ENCODE results near the gene TMTC3. TPM values are rescaled to one million over a fixed set of nuclear protein-coding genes. Genes with fewer than 3 reads are reported as not detected.

TMTC3 gene
- polyA plus RNA-seq, 1 donor, result 17.7 TPM

- H3K9me3 ChIP-seq (ENCODE audit: control insufficient read depth, low read depth, low read length), result no peaks in the 10 kb centered on the region
- no peak for DNase-seq
- no peak overlapping the region for H3K4me3 ChIP-seq (ENCODE audit: low read length)
- no peaks in the 10 kb centered on the region for H3K4me1 ChIP-seq (ENCODE audit: control insufficient read depth, insufficient read depth, low read length)
- no peaks in the 10 kb centered on the region for H3K27me3 ChIP-seq (ENCODE audit: control insufficient read depth, insufficient read depth, low read length)
- H3K36me3 ChIP-seq (ENCODE audit: control insufficient read depth, insufficient read depth, low read length), result peaks cover 16% of the 10 kb centered on the region
- no peak overlapping the region for H3K27ac ChIP-seq (ENCODE audit: low read length)
- WGBS (ENCODE audit: insufficient coverage, low lambda C conversion rate), result no CpG with 5 or more reads among the region's 1 CpG
Measured at GRCh38 chr12:88156075-88156654, 14.1 kb downstream of the TMTC3 start.

- H3K9me3 ChIP-seq (ENCODE audit: control insufficient read depth, low read depth, low read length), result no peaks in the 10 kb centered on the region
- 100% methylated on average over 1 of the region's 2 CpGs for WGBS (ENCODE audit: insufficient coverage, low lambda C conversion rate)
- no peak overlapping the region for H3K4me3 ChIP-seq (ENCODE audit: low read length)
- H3K27ac ChIP-seq (ENCODE audit: low read length), result no peak overlapping the region
- peaks cover 18% of the 10 kb centered on the region for H3K36me3 ChIP-seq (ENCODE audit: control insufficient read depth, insufficient read depth, low read length)
- H3K4me1 ChIP-seq (ENCODE audit: control insufficient read depth, insufficient read depth, low read length), result no peaks in the 10 kb centered on the region
- H3K27me3 ChIP-seq (ENCODE audit: control insufficient read depth, insufficient read depth, low read length), result no peaks in the 10 kb centered on the region
- no peak for DNase-seq
Measured at GRCh38 chr12:88163371-88163770, 21.3 kb downstream of the TMTC3 start.

DNA sequence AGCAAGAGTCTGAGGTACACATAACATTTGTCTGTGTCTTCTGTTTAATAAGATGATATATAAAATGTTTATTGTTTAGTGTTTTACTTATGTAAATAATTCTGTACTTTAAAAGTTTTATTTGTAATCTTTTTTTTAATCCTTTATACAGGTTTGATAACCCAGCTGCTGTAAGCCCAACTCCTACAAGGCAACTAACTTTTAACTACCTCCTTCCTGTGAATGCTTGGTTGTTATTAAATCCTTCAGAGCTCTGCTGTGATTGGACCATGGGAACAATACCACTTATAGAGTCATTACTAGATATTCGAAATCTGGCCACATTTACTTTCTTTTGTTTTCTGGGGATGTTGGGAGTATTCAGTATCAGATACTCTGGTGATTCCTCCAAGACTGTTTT lies 24.1 kb downstream of the TMTC3 start:
- no peaks in the 10 kb centered on the region for H3K9me3 ChIP-seq (ENCODE audit: control insufficient read depth, low read depth, low read length)
- peaks cover 20% of the 10 kb centered on the region for H3K36me3 ChIP-seq (ENCODE audit: control insufficient read depth, insufficient read depth, low read length)

DNA sequence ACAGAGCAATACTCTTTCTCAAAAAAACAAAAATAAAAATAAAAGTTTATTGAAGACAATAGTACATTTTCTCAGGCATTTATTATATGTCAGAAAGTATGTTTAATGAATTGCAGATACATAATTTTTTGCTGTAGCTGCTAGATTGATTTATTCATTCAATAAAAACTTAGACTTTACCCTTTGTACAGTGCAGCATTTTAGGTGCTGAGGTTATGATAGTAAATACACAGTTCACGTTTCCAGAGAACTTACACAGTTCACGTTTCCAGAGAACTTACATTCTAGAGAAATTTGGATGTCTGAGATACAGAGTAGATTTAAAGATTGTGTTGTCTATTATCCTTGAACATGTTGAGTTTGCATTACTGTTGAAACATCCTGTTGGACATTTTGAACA lies 25.3 kb downstream of the TMTC3 start:
- Histone ChIP-seq H3K27ac (ENCODE audit: low read length) (peak overlapping the region; percentile 39), H3K4me3 (ENCODE audit: low read length) (no peak overlapping the region), H3K9me3 (ENCODE audit: control insufficient read depth, low read depth, low read length) (no peaks in the 10 kb centered on the region), H3K36me3 (ENCODE audit: control insufficient read depth, insufficient read depth, low read length) (peaks cover 23% of the 10 kb centered on the region), H3K4me1 (ENCODE audit: control insufficient read depth, insufficient read depth, low read length) (no peaks in the 10 kb centered on the region), H3K27me3 (ENCODE audit: control insufficient read depth, insufficient read depth, low read length) (no peaks in the 10 kb centered on the region)
- peak in 1 of 2 donors; percentile 55 for DNase-seq
- 17% methylated on average over 1 of the region's 2 CpGs for WGBS (ENCODE audit: insufficient coverage, low lambda C conversion rate)

More for the DNA sequence above, 24.1 kb downstream of the TMTC3 start:
- WGBS (ENCODE audit: insufficient coverage, low lambda C conversion rate), result 100% methylated on average over 1 of the region's 1 CpG
- Histone ChIP-seq H3K4me3 (ENCODE audit: low read length) (no peak overlapping the region), H3K27me3 (ENCODE audit: control insufficient read depth, insufficient read depth, low read length) (no peaks in the 10 kb centered on the region), H3K4me1 (ENCODE audit: control insufficient read depth, insufficient read depth, low read length) (no peaks in the 10 kb centered on the region), H3K27ac (ENCODE audit: low read length) (no peak overlapping the region)
- DNase-seq, result no peak

DNA sequence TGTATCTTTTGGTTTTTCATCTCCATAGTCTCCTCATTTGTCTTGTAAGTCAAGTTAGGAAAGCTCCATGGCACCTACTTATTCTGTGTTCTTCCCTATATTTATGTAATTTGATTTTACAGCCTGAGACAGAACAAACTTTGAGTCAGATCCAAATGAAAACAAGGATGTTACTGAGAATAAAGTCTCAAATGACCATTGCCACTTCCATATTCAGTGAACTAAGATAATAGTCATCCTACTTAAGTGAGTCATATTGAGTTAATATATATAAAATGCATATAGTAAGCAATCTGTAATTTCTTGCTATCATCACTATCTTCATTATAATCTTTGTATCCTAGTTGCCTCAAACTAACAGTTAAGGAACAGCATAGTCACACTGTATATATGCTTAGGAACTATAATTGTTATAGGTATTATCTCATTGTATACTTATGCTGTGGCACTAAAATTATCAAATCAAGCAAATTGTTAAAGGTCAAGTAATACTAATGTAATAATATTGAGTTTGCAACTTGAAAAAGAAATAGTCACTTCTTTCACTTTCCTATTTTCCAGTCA lies 30.8 kb downstream of the TMTC3 start:
- Histone ChIP-seq H3K4me1 (ENCODE audit: control insufficient read depth, insufficient read depth, low read length) (no peaks in the 10 kb centered on the region), H3K36me3 (ENCODE audit: control insufficient read depth, insufficient read depth, low read length) (peaks cover 32% of the 10 kb centered on the region), H3K27ac (ENCODE audit: low read length) (no peak overlapping the region), H3K27me3 (ENCODE audit: control insufficient read depth, insufficient read depth, low read length) (no peaks in the 10 kb centered on the region), H3K9me3 (ENCODE audit: control insufficient read depth, low read depth, low read length) (no peaks in the 10 kb centered on the region), H3K4me3 (ENCODE audit: low read length) (no peak overlapping the region)
- DNase-seq, result no peak

DNA sequence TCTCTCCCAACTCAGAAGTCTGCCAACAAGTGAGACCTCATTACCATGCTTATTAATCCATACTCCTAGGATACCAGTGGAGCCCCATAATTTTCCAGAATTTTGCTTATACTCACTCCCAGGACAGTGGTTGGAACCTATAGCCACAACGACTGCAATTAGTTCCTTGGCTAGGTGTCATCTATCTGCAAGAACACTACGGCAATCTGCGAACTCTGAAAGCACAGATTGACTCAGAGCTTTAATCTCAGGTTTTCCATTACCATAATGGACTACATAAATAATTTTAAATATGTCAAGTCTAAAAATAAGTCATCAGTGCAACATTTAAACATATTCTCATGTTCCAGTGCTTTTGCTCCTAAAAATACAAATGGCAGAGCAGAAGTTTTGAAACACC lies 33.4 kb downstream of the TMTC3 start:
- Histone ChIP-seq H3K27ac (ENCODE audit: low read length) (no peak overlapping the region), H3K4me3 (ENCODE audit: low read length) (no peak overlapping the region), H3K36me3 (ENCODE audit: control insufficient read depth, insufficient read depth, low read length) (peaks cover 36% of the 10 kb centered on the region), H3K4me1 (ENCODE audit: control insufficient read depth, insufficient read depth, low read length) (peaks cover 8% of the 10 kb centered on the region), H3K27me3 (ENCODE audit: control insufficient read depth, insufficient read depth, low read length) (no peaks in the 10 kb centered on the region), H3K9me3 (ENCODE audit: control insufficient read depth, low read depth, low read length) (no peaks in the 10 kb centered on the region)
- DNase-seq, result no peak
- no CpG with 5 or more reads among the region's 3 CpGs for WGBS (ENCODE audit: insufficient coverage, low lambda C conversion rate)

DNA sequence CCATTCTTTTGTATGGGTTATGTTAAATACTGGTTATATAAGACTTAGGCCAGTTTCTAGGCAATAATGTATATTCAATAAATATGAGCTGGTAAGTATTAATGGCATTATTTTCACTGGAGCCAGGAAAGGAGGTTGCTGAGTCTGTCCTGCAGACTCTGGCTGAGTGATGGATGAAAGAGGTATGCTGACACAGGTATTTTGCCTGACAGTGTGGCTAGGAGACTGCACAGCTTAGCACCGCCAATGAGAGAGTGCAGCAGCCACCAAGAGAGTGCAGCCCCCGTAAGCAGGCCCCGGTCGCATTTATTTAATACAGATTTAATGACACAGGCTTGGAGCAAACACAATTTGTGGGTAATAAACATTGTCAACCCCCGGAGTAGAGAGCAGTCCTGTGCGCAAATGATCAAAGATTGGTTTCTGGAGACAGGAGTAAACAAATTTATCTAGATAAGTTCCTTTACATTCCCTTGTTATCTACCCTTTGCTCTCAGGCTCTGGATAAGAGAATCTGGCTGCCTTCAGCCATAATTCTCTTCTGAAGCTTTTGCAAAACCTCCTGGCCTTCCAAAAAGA lies 37.4 kb downstream of the TMTC3 start:
- no CpG with 5 or more reads among the region's 6 CpGs for WGBS (ENCODE audit: insufficient coverage, low lambda C conversion rate)
- DNase-seq, result no peak
- Histone ChIP-seq H3K27ac (ENCODE audit: low read length) (no peak overlapping the region), H3K4me3 (ENCODE audit: low read length) (no peak overlapping the region), H3K4me1 (ENCODE audit: control insufficient read depth, insufficient read depth, low read length) (peaks cover 8% of the 10 kb centered on the region), H3K27me3 (ENCODE audit: control insufficient read depth, insufficient read depth, low read length) (no peaks in the 10 kb centered on the region), H3K36me3 (ENCODE audit: control insufficient read depth, insufficient read depth, low read length) (peaks cover 48% of the 10 kb centered on the region), H3K9me3 (ENCODE audit: control insufficient read depth, low read depth, low read length) (peaks cover 3% of the 10 kb centered on the region)

DNA sequence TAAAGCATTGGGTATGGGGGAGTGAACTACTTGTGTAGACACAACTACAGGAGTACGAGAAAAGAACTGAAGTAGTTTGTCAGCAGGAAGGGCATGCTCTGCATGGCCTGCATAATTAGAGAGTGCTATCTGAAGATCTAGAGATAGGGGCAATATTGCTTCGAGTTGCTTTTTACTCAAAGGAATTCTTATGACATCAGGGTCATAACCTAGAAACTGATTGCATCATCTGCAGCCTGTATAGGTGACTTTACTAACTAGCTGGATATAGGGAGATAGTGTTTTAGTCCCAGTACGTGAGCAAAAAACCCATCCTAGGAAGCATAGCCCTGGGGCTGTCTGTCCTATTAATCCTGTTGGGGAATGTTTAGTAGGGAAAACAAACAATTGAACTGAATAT lies 39.8 kb downstream of the TMTC3 start:
- Histone ChIP-seq H3K36me3 (ENCODE audit: control insufficient read depth, insufficient read depth, low read length) (peaks cover 35% of the 10 kb centered on the region), H3K4me3 (ENCODE audit: low read length) (no peak overlapping the region), H3K4me1 (ENCODE audit: control insufficient read depth, insufficient read depth, low read length) (peaks cover 8% of the 10 kb centered on the region), H3K27ac (ENCODE audit: low read length) (peak overlapping the region; percentile 37), H3K9me3 (ENCODE audit: control insufficient read depth, low read depth, low read length) (peaks cover 3% of the 10 kb centered on the region), H3K27me3 (ENCODE audit: control insufficient read depth, insufficient read depth, low read length) (no peaks in the 10 kb centered on the region)
- no CpG with 5 or more reads among the region's 3 CpGs for WGBS (ENCODE audit: insufficient coverage, low lambda C conversion rate)
- DNase-seq, result peak; percentile 40 to 63

GRCh38 chr12:88182416-88182815 lies 40.3 kb downstream of the TMTC3 start:
- H3K4me1 ChIP-seq (ENCODE audit: control insufficient read depth, insufficient read depth, low read length), result peaks cover 11% of the 10 kb centered on the region
- H3K9me3 ChIP-seq (ENCODE audit: control insufficient read depth, low read depth, low read length), result peaks cover 3% of the 10 kb centered on the region
- H3K4me3 ChIP-seq (ENCODE audit: low read length), result no peak overlapping the region
- peaks cover 33% of the 10 kb centered on the region for H3K36me3 ChIP-seq (ENCODE audit: control insufficient read depth, insufficient read depth, low read length)
- DNase-seq, result no peak
- WGBS (ENCODE audit: insufficient coverage, low lambda C conversion rate), result no CpG with 5 or more reads among the region's 3 CpGs
- H3K27ac ChIP-seq (ENCODE audit: low read length), result peak overlapping the region; percentile 21
- H3K27me3 ChIP-seq (ENCODE audit: control insufficient read depth, insufficient read depth, low read length), result no peaks in the 10 kb centered on the region

- peaks cover 27% of the 10 kb centered on the region for H3K36me3 ChIP-seq (ENCODE audit: control insufficient read depth, insufficient read depth, low read length)
- H3K27me3 ChIP-seq (ENCODE audit: control insufficient read depth, insufficient read depth, low read length), result no peaks in the 10 kb centered on the region
- H3K4me1 ChIP-seq (ENCODE audit: control insufficient read depth, insufficient read depth, low read length), result peaks cover 10% of the 10 kb centered on the region
- WGBS (ENCODE audit: insufficient coverage, low lambda C conversion rate), result 83% methylated on average over 3 of the region's 3 CpGs
- no peak for DNase-seq
- peaks cover 3% of the 10 kb centered on the region for H3K9me3 ChIP-seq (ENCODE audit: control insufficient read depth, low read depth, low read length)
- no peak overlapping the region for H3K4me3 ChIP-seq (ENCODE audit: low read length)
- H3K27ac ChIP-seq (ENCODE audit: low read length), result no peak overlapping the region
Measured at GRCh38 chr12:88184196-88184595, 42.1 kb downstream of the TMTC3 start.

DNA sequence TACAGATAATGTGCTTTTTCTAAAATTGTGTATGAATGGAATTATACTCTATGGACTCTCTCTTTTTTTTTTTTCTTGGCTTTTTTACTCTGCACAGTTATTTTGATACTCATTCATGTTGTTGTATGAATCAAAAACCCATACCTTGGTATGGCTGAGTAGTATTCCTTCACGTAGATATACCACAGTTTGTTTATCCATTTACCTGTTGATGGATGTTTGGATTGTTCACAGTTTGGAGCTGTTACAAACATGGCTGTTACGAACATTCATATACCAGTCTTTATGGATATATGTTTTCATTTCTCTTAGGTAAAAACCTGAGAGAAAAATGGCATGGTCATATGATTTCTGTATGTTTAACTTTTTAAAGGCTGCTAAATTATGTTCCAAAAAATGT lies 43.2 kb downstream of the TMTC3 start:
- Histone ChIP-seq H3K27me3 (ENCODE audit: control insufficient read depth, insufficient read depth, low read length) (no peaks in the 10 kb centered on the region), H3K36me3 (ENCODE audit: control insufficient read depth, insufficient read depth, low read length) (peaks cover 22% of the 10 kb centered on the region), H3K9me3 (ENCODE audit: control insufficient read depth, low read depth, low read length) (peaks cover 3% of the 10 kb centered on the region), H3K27ac (ENCODE audit: low read length) (no peak overlapping the region), H3K4me3 (ENCODE audit: low read length) (no peak overlapping the region), H3K4me1 (ENCODE audit: control insufficient read depth, insufficient read depth, low read length) (peaks cover 6% of the 10 kb centered on the region)
- DNase-seq, result no peak
- WGBS (ENCODE audit: insufficient coverage, low lambda C conversion rate), result no CpG with 5 or more reads among the region's 2 CpGs

Data from large intestine (tissue), 3 donors.